IMR-90 (cell line): Measurements from ENCODE around the gene PLA2G2C. TPM values are rescaled to one million over a fixed set of nuclear protein-coding genes. Genes with fewer than 3 reads are reported as not detected.

Experiments used
- ATAC-seq: fragments of 200-7000 bp; cut with Tn5 transposase; 2 replicates; pipeline ENCODE4 v1.9.1; 2020; ENCODE audit warnings: low read depth, mild to moderate bottlenecking, moderate library complexity
- BruUV-seq: library from RNA; stranded (reverse); fragments of 400-500 nt; replicated peaks from 2 replicates; lab custom pipeline; 2021; lab: Mats Ljungman, UMichigan
- CTCF ChIA-PET: fragments of 300-600 bp; formaldehyde crosslinking; extraction: SDS; loops from one replicate; lab custom pipeline; 2021; ENCODE audit warnings: antibody characterized with exemption; lab: Yijun Ruan, JAX
- POLR2A ChIA-PET: fragments of 300-600 bp; sonication (Branson Sonifier 250); formaldehyde crosslinking; loops from one replicate; lab custom pipeline; 2022; ENCODE audit warnings: antibody characterized with exemption; ENCODE audit not compliant: unreplicated experiment; lab: Charles Lee
- DNase-seq: peaks from one replicate; pipeline ENCODE4 v3.0.0; 2013
- H2AFZ ChIP-seq: replicated peaks from 2 replicates; pipeline ENCODE3; 2013; ENCODE audit warnings: low read length, mild to moderate bottlenecking; ENCODE audit not compliant: poor library complexity
- H2AK5ac ChIP-seq: 2 replicates; pipeline ENCODE4 v1.6.1; 2013; ENCODE audit warnings: low read depth, low read length, inconsistent platforms
- H2AK9ac ChIP-seq: replicated peaks from 2 replicates; pipeline ENCODE3; 2013; ENCODE audit warnings: mild to moderate bottlenecking, low read depth, low read length, moderate library complexity; ENCODE audit not compliant: poor library complexity
- H2BK120ac ChIP-seq: 2 replicates; pipeline ENCODE4 v1.6.1; 2013; ENCODE audit warnings: low read depth, low read length, inconsistent platforms
- H2BK15ac ChIP-seq: 3 replicates; pipeline ENCODE4 v1.6.1; 2013; ENCODE audit warnings: low read depth, low read length, inconsistent platforms
- H2BK20ac ChIP-seq: 2 replicates; pipeline ENCODE4 v1.6.1; 2013; ENCODE audit warnings: low read depth, mild to moderate bottlenecking, inconsistent platforms, low read length, moderate library complexity
- H2BK5ac ChIP-seq: 2 replicates; pipeline ENCODE4 v1.6.1; 2013; ENCODE audit warnings: mild to moderate bottlenecking, low read depth, low read length, inconsistent platforms; ENCODE audit not compliant: poor library complexity, severe bottlenecking
- H3K14ac ChIP-seq: replicated peaks from 2 replicates; pipeline ENCODE4 v1.6.1; 2013; ENCODE audit warnings: low read depth, low read length, inconsistent platforms
- H3K18ac ChIP-seq: 2 replicates; pipeline ENCODE4 v1.6.1; 2013; ENCODE audit warnings: low read depth, low read length, control low read depth
- H3K23ac ChIP-seq: 2 replicates; pipeline ENCODE4 v1.6.1; 2013; ENCODE audit warnings: low read depth, low read length, inconsistent platforms
- H3K27ac ChIP-seq: 2 replicates; pipeline ENCODE4 v1.5.1; 2013; ENCODE audit warnings: mild to moderate bottlenecking, control low read depth, low read length; ENCODE audit not compliant: insufficient read depth
- H3K27me3 ChIP-seq: 2 replicates; pipeline ENCODE4 v1.6.1; 2013; ENCODE audit warnings: low read length; ENCODE audit not compliant: control insufficient read depth, insufficient read depth
- H3K36me3 ChIP-seq: 2 replicates; pipeline ENCODE4 v1.6.1; 2013; ENCODE audit warnings: low read length, mixed read lengths; ENCODE audit not compliant: control insufficient read depth, insufficient read depth
- H3K4ac ChIP-seq: 2 replicates; pipeline ENCODE4 v1.6.1; 2013; ENCODE audit warnings: low read depth, low read length, inconsistent platforms
- H3K4me1 ChIP-seq: 2 replicates; pipeline ENCODE4 v1.6.1; 2013; ENCODE audit warnings: low read length, mixed read lengths; ENCODE audit not compliant: control insufficient read depth, insufficient read depth
- H3K4me2 ChIP-seq: 2 replicates; pipeline ENCODE4 v1.6.1; 2013; ENCODE audit warnings: low read depth, mild to moderate bottlenecking, control low read depth, low read length, moderate library complexity
- H3K4me3 ChIP-seq: 2 replicates; pipeline ENCODE4 v1.5.1; 2013; ENCODE audit warnings: low read depth, mild to moderate bottlenecking, control low read depth, low read length, moderate library complexity; ENCODE audit not compliant: insufficient read depth
- H3K56ac ChIP-seq: 2 replicates; pipeline ENCODE4 v1.6.1; 2013; ENCODE audit warnings: low read length, inconsistent platforms; ENCODE audit not compliant: insufficient read depth; ENCODE audit errors: extremely low read depth
- H3K79me1 ChIP-seq, 2 experiments: 2 replicates each; pipeline ENCODE4 v1.6.1; 2013; ENCODE audit warnings: low read length in 2 of 2, inconsistent platforms in 1 of 2, low read depth in 1 of 2
- H3K9ac ChIP-seq: 2 replicates; pipeline ENCODE4 v1.6.1; 2013; ENCODE audit warnings: low read depth, low read length, control low read depth
- H3K9me1 ChIP-seq: 2 replicates; pipeline ENCODE4 v1.6.1; 2013; ENCODE audit warnings: low read length, inconsistent platforms; ENCODE audit not compliant: insufficient read depth
- H3K9me3 ChIP-seq: 2 replicates; pipeline ENCODE4 v1.6.1; 2013; ENCODE audit warnings: low read length; ENCODE audit not compliant: control insufficient read depth, insufficient read depth
- H4K20me1 ChIP-seq: 2 replicates; pipeline ENCODE4 v1.6.1; 2013; ENCODE audit warnings: low read length, inconsistent platforms; ENCODE audit not compliant: insufficient read depth
- H4K5ac ChIP-seq: 2 replicates; pipeline ENCODE4 v1.6.1; 2013; ENCODE audit warnings: mild to moderate bottlenecking, low read depth, low read length, control low read depth
- H4K8ac ChIP-seq, 2 experiments: 2 replicates each; pipeline ENCODE4 v1.6.1; 2013; ENCODE audit warnings: low read depth in 2 of 2, low read length in 2 of 2, control low read depth in 1 of 2, inconsistent platforms in 1 of 2
- H4K91ac ChIP-seq: 2 replicates; pipeline ENCODE4 v1.6.1; 2013; ENCODE audit warnings: low read depth, low read length, inconsistent platforms; ENCODE audit not compliant: insufficient read depth
- CEBPB ChIP-seq: IDR thresholded peaks from 2 replicates; pipeline ENCODE4 v1.6.1; 2012; ENCODE audit warnings: low read depth, low read length, improper control_type of control experiment
- CHD1 ChIP-seq: IDR thresholded peaks from 2 replicates; pipeline ENCODE4 v1.6.1; 2012; ENCODE audit warnings: low read depth, low read length, improper control_type of control experiment
- FOS ChIP-seq: fragments of 150-350 bp; IDR thresholded peaks from 2 replicates; pipeline ENCODE4 v1.6.1; 2016; ENCODE audit warnings: low read depth, low read length
- MAFK ChIP-seq: IDR thresholded peaks from 2 replicates; pipeline ENCODE4 v1.6.1; 2012; ENCODE audit warnings: low read depth, low read length, improper control_type of control experiment
- MAZ ChIP-seq: IDR thresholded peaks from 2 replicates; pipeline ENCODE4 v1.6.1; 2012; ENCODE audit warnings: low read depth, mild to moderate bottlenecking, low read length, improper control_type of control experiment, moderate library complexity, borderline replicate concordance
- MXI1 ChIP-seq: IDR thresholded peaks from 2 replicates; pipeline ENCODE4 v1.6.1; 2012; ENCODE audit warnings: low read depth, mild to moderate bottlenecking, low read length, moderate library complexity, borderline replicate concordance
- NFE2L2 ChIP-seq: fragments of 150-350 bp; IDR thresholded peaks from 2 replicates; pipeline ENCODE4 v1.6.1; 2016; ENCODE audit warnings: low read depth, mild to moderate bottlenecking, low read length
- POLR2A ChIP-seq: IDR thresholded peaks from 2 replicates; pipeline ENCODE4 v1.6.1; 2012; ENCODE audit warnings: mild to moderate bottlenecking, low read depth, low read length
- RAD21 ChIP-seq: IDR thresholded peaks from 2 replicates; pipeline ENCODE4 v1.6.1; 2012; ENCODE audit warnings: low read length, improper control_type of control experiment
- RFX5 ChIP-seq: IDR thresholded peaks from 2 replicates; pipeline ENCODE4 v1.8.0; 2012; ENCODE audit warnings: low read depth, mild to moderate bottlenecking, low read length, moderate library complexity
- SMC3 ChIP-seq: fragments of 150-350 bp; IDR thresholded peaks from 2 replicates; pipeline ENCODE4 v1.6.1; 2016; ENCODE audit warnings: low read depth, mild to moderate bottlenecking, antibody characterized with exemption, low read length, moderate library complexity
- WGBS, 2 experiments: methylation state at CpG; one replicate each; pipeline versions ENCODE4 v1.1.5 to v1.1.7; 2013; ENCODE audit warnings: missing lambda C conversion rate in 2 of 2; ENCODE audit not compliant: insufficient read length in 1 of 2; ENCODE audit errors: extremely low coverage in 2 of 2; 5-methylcytosine and 5-hydroxymethylcytosine counted together
- dilution Hi-C: fragments of 300-500 bp; cut with HindIII; formaldehyde crosslinking; loops from one replicate; pipeline ENCODE4 v1.14.3; 2018; ENCODE audit warnings: low sequenced_read_pairs; ENCODE audit not compliant: unreplicated experiment
- in situ Hi-C: fragments of 300-500 bp; cut with MboI; formaldehyde crosslinking; loops from 3 replicates; pipeline ENCODE4 v1.14.3; 2019; ENCODE audit warnings: low sequenced_read_pairs, inconsistent platforms, mixed read lengths
- intact Hi-C: fragments of 100-400 bp; cut with micrococcal nuclease; formaldehyde crosslinking; loops from 2 replicates; pipeline ENCODE4 v1.10.0; 2022
- polyA plus RNA-seq, 3 experiments: library from polyadenylated mRNA; depleted of rRNA; stranded (reverse); fragments of >200 nt; gene quantifications; 2 replicates each; pipeline ENCODE4 v1.2.3, GENCODE V29; 2012; ENCODE audit warnings: low replicate concordance in 1 of 3
- total RNA-seq: library from RNA; depleted of rRNA; stranded (reverse); fragments of >200 nt; gene quantifications from 2 replicates; pipeline ENCODE4 v1.2.3, GENCODE V29; 2012
- TF ChIP-seq, protein P1 (sequence below): fragments of 150-350 bp; IDR thresholded peaks from 2 replicates; pipeline ENCODE4 v1.6.1; 2017; ENCODE audit warnings: mild to moderate bottlenecking, antibody characterized with exemption, low read length, low read depth
- TF ChIP-seq, protein P2 (sequence below): conservative IDR thresholded peaks from 2 replicates; pipeline ENCODE4 v1.5.1; 2012; ENCODE audit warnings: mild to moderate bottlenecking, low read depth, low read length, improper control_type of control experiment

Gene PLA2G2C
- total and polyA plus RNA-seq, 2 of the 4 experiments (the other 2 are of a cell fraction): not detected

DNA sequence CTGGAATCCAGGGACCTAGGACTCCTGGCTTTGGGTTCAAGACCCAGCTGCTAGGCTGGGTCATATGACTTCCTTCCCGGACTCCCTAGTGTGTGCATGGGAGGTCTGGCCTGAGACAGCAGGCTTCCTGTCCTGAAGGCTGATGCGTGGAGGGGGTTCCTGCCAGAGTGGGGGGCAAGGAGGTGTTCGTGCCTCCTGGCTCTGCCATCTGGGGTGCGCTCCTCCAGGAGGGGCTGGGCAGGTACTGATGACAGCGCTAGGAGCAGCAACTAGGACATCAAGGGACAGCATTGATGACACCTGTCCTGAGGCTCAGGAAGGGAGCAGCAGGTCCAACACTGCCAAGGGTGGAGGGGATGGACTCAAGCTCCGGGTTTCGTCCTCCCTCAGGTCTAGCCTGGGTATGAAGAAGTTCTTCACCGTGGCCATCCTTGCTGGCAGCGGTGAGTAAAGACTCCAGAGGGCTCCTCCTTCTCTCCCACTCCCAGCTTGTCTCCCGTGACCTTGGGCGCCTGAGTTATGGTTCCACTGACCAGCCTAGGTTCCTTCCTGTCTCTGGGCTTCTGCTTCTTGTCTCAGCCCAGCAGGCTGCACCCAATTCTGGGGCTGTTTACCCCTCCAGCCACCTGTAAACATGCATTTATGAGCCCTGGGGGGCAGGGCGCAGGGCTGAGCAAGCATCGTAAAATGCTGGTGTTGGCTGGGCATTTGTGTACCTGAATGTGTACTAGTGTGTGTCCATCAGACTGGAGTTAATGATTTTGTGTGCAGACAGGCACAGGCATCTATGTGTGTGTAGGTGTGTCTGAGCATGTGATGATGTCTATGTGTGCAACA is 46.3 kb downstream of the PLA2G2C start:
- Histone ChIP-seq H3K4ac (no peak overlapping the region), H3K23ac (no peak overlapping the region), H3K4me2 (no peak overlapping the region), H2BK5ac (no peak overlapping the region), H3K9me3 (no peaks in the 10 kb centered on the region), H3K27ac (no peak overlapping the region), H2AK5ac (no peak overlapping the region), H3K36me3 (no peaks in the 10 kb centered on the region), H3K27me3 (peaks cover 22% of the 10 kb centered on the region), H3K4me1 (no peaks in the 10 kb centered on the region), H3K56ac (no peak overlapping the region), H3K9me1 (0 out of 2 replicates have a peak, but pooled peaks cover 3% of the 10 kb centered on the region), H4K5ac (no peak overlapping the region), H4K91ac (no peak overlapping the region), H3K18ac (no peak overlapping the region), H2AK9ac (peak overlapping the region; percentile 42), H2AFZ (no peak overlapping the region), H3K4me3 (no peak overlapping the region), H2BK120ac (no peak overlapping the region), H2BK20ac (no peak overlapping the region), H2BK15ac (no peak overlapping the region), H4K20me1 (no peaks in the 10 kb centered on the region; the same call in 1 of the 2 replicates), H3K14ac (no peak overlapping the region), H4K8ac (no peak overlapping the region), H3K9ac (no peak overlapping the region), H3K79me1 (no peaks in the 10 kb centered on the region)
- 93% methylated on average over 3 of the region's 13 CpGs; no CpG with 5 or more reads in 1 of the 2 experiments for WGBS, 2 experiments
- CTCF ChIA-PET: no interaction called here
- dilution Hi-C loops: no loop called here
- no peak for DNase-seq
- POLR2A ChIA-PET: no interaction called here
- no TSS peak for BruUV-seq
- TF ChIP-seq MAZ (no peak), SMC3 (no peak), MXI1 (no peak), CHD1 (no peak), NFE2L2 (no peak), CEBPB (no peak), RFX5 (no peak), POLR2A (no peak), FOS (no peak), MAFK (no peak), RAD21 (no peak)
- TF ChIP-seq, protein P1, sequence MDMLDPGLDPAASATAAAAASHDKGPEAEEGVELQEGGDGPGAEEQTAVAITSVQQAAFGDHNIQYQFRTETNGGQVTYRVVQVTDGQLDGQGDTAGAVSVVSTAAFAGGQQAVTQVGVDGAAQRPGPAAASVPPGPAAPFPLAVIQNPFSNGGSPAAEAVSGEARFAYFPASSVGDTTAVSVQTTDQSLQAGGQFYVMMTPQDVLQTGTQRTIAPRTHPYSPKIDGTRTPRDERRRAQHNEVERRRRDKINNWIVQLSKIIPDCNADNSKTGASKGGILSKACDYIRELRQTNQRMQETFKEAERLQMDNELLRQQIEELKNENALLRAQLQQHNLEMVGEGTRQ: no peak
- TF ChIP-seq, protein P2, sequence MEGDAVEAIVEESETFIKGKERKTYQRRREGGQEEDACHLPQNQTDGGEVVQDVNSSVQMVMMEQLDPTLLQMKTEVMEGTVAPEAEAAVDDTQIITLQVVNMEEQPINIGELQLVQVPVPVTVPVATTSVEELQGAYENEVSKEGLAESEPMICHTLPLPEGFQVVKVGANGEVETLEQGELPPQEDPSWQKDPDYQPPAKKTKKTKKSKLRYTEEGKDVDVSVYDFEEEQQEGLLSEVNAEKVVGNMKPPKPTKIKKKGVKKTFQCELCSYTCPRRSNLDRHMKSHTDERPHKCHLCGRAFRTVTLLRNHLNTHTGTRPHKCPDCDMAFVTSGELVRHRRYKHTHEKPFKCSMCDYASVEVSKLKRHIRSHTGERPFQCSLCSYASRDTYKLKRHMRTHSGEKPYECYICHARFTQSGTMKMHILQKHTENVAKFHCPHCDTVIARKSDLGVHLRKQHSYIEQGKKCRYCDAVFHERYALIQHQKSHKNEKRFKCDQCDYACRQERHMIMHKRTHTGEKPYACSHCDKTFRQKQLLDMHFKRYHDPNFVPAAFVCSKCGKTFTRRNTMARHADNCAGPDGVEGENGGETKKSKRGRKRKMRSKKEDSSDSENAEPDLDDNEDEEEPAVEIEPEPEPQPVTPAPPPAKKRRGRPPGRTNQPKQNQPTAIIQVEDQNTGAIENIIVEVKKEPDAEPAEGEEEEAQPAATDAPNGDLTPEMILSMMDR: no peak
- intact Hi-C loops: no loop called here
- in situ Hi-C loops: no loop called here
- ATAC-seq: no peak
